OCI-LY7 (cell line): ENCODE results near the gene RBM28. TPM values are rescaled to one million over a fixed set of nuclear protein-coding genes. Genes with fewer than 3 reads are reported as not detected.

Source experiments
- BruUV-seq: library from RNA; stranded (reverse); fragments of 400-500 nt; replicated peaks from 2 replicates; lab custom pipeline; 2021; lab: Mats Ljungman, UMichigan
- CTCF ChIA-PET: fragments of 300-600 bp; sonication (Branson Sonifier 250); formaldehyde crosslinking; loops from one replicate; lab custom pipeline; 2022; ENCODE audit warnings: antibody characterized with exemption; ENCODE audit not compliant: unreplicated experiment; lab: Charles Lee
- POLR2A ChIA-PET: fragments of 300-600 bp; sonication (Branson Sonifier 250); formaldehyde crosslinking; loops from one replicate; lab custom pipeline; 2022; ENCODE audit warnings: antibody characterized with exemption; lab: Charles Lee
- DNase-seq: peaks from one replicate; pipeline ENCODE4 v3.0.0-alpha.2; 2015; ENCODE audit warnings: low spot score
- H2AFZ ChIP-seq: fragments of 200-600 bp; sonication (generic), shearing (Covaris generic); 2 replicates; pipeline ENCODE4 v1.6.1; 2014; ENCODE audit warnings: mild to moderate bottlenecking, antibody characterized with exemption, low read length, moderate library complexity
- H3K27ac ChIP-seq: fragments of 200-600 bp; sonication (generic); 2 replicates; pipeline ENCODE4 v1.5.1; 2014; ENCODE audit warnings: mixed run types, low read depth, mild to moderate bottlenecking, moderate library complexity, low read length, inconsistent platforms; ENCODE audit not compliant: poor library complexity, severe bottlenecking
- H3K36me3 ChIP-seq: fragments of 200-600 bp; sonication (generic); 2 replicates; pipeline ENCODE4 v1.6.1; 2014; ENCODE audit warnings: mild to moderate bottlenecking, antibody characterized with exemption, low read length, moderate library complexity, mixed read lengths; ENCODE audit not compliant: insufficient read depth
- H3K4me1 ChIP-seq: fragments of 200-600 bp; sonication (generic); 2 replicates; pipeline ENCODE4 v1.5.1; 2014; ENCODE audit warnings: mild to moderate bottlenecking, low read length; ENCODE audit not compliant: insufficient read depth, poor library complexity, severe bottlenecking
- H3K4me2 ChIP-seq: fragments of 200-600 bp; sonication (generic); 2 replicates; pipeline ENCODE4 v1.6.1; 2014; ENCODE audit warnings: mild to moderate bottlenecking, low read length
- H3K4me3 ChIP-seq: fragments of 200-600 bp; sonication (generic); 2 replicates; pipeline ENCODE4 v1.5.1; 2014; ENCODE audit warnings: mild to moderate bottlenecking, low read depth, low read length; ENCODE audit not compliant: poor library complexity, severe bottlenecking
- H3K79me2 ChIP-seq: fragments of 200-600 bp; sonication (generic); 2 replicates; pipeline ENCODE4 v1.6.1; 2016; ENCODE audit warnings: low read depth, mild to moderate bottlenecking, low read length, moderate library complexity, mixed read lengths; ENCODE audit not compliant: insufficient read depth
- H3K9me2 ChIP-seq: fragments of 200-600 bp; sonication (generic); 2 replicates; pipeline ENCODE4 v1.6.1; 2016; ENCODE audit warnings: mild to moderate bottlenecking, low read length, mixed read lengths; ENCODE audit not compliant: insufficient read depth
- H3K9me3 ChIP-seq: fragments of 200-600 bp; sonication (generic); 2 replicates; pipeline ENCODE4 v1.6.1; 2014; ENCODE audit warnings: mild to moderate bottlenecking, mixed run types, low read length, mixed read lengths
- H4K20me1 ChIP-seq: fragments of 200-600 bp; sonication (generic); 2 replicates; pipeline ENCODE4 v1.6.1; 2014; ENCODE audit warnings: mild to moderate bottlenecking, antibody characterized with exemption, low read length, moderate library complexity, mixed read lengths; ENCODE audit not compliant: insufficient read depth
- EZH2phosphoT487 ChIP-seq: fragments of 200-600 bp; sonication (generic); IDR thresholded peaks from 2 replicates; pipeline ENCODE4 v1.6.1; 2018; ENCODE audit warnings: low read depth, borderline replicate concordance, mild to moderate bottlenecking, mixed run types, antibody characterized with exemption, low read length, moderate library complexity, mixed read lengths
- intact Hi-C: fragments of 100-400 bp; cut with micrococcal nuclease; formaldehyde crosslinking; loops from one replicate; pipeline ENCODE4 v1.10.0; 2022; ENCODE audit not compliant: unreplicated experiment
- total RNA-seq, 2 experiments: library from RNA; depleted of rRNA in 1 of 2; stranded (reverse); fragments of >200 nt in 1 of 2; shearing (Covaris generic) in 1 of 2; gene quantifications; 2 replicates each; pipeline ENCODE4 v1.2.3, GENCODE V29; 2014 to 2022
- TF ChIP-seq, protein P1 (sequence below): fragments of 200-600 bp; sonication (generic); conservative IDR thresholded peaks from 2 replicates; pipeline ENCODE4 v1.5.1; 2014; ENCODE audit warnings: mild to moderate bottlenecking, antibody characterized with exemption, low read length, moderate library complexity, mixed read lengths

Gene RBM28
- total RNA-seq, 2 experiments from 2014 or later = 35.6 to 70.0 TPM

DNA sequence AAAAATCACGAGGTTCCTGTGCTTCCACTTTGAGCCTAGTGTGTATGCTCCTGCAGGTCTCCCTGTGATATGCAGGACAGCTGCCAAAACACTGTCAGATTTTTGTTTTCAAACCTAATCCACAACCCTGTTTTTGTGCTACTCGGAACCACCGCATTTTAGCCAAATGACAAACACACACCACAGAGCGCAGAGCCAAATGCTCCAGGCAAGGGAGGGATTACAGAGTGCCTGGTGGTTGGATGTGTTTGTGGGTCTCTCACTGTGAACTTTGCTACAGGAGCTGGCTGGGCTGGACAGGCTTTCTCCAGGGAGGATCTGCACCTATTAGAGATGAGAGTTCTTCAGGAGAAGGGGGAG, 5.7 kb upstream of the RBM28 start:
- ChIA-PET POLR2A (no interaction called here), CTCF (no interaction called here)
- no peaks in the 10 kb centered on the region for H4K20me1 ChIP-seq
- no peak for DNase-seq
- H2AFZ ChIP-seq = no peak overlapping the region
- no peaks in the 10 kb centered on the region for H3K4me1 ChIP-seq
- H3K9me3 ChIP-seq = no peaks in the 10 kb centered on the region
- intact Hi-C loops = loop anchor here (10.0 kb wide), 1 partner anchor 1705 kb away; the partner anchor contains the start of gene ZC3HC1
- no peaks in the 10 kb centered on the region for H3K79me2 ChIP-seq
- no peak for TF ChIP-seq EZH2phosphoT487
- TF ChIP-seq, protein P1, sequence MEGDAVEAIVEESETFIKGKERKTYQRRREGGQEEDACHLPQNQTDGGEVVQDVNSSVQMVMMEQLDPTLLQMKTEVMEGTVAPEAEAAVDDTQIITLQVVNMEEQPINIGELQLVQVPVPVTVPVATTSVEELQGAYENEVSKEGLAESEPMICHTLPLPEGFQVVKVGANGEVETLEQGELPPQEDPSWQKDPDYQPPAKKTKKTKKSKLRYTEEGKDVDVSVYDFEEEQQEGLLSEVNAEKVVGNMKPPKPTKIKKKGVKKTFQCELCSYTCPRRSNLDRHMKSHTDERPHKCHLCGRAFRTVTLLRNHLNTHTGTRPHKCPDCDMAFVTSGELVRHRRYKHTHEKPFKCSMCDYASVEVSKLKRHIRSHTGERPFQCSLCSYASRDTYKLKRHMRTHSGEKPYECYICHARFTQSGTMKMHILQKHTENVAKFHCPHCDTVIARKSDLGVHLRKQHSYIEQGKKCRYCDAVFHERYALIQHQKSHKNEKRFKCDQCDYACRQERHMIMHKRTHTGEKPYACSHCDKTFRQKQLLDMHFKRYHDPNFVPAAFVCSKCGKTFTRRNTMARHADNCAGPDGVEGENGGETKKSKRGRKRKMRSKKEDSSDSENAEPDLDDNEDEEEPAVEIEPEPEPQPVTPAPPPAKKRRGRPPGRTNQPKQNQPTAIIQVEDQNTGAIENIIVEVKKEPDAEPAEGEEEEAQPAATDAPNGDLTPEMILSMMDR = no peak
- H3K4me3 ChIP-seq = no peak overlapping the region
- no TSS peak for BruUV-seq
- no peaks in the 10 kb centered on the region for H3K9me2 ChIP-seq
- no peak overlapping the region for H3K4me2 ChIP-seq
- no peaks in the 10 kb centered on the region for H3K36me3 ChIP-seq
- H3K27ac ChIP-seq = no peak overlapping the region

DNA sequence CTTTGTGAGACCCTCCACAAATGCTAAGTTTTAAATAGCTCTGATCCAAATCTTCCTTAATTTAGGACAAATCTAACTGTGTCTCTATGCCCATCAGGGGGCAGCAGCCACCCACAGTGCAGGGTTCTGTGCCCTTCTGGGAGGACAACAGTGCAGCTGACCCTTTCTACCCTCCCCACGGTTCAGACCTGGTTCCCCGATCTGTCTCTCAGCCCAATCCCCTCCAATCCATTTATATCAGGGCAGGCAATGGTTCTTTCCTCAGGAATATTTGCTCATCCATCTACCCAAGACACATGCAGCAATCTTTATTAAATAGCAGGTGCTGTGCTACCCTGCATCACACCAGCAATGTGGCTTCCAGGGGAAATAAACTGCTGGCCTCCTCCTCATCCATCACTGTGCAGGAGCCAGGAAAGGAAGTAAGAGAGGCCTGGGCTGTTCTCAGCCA, 4.0 kb upstream of the RBM28 start:
- Histone ChIP-seq H3K9me3 (no peaks in the 10 kb centered on the region), H4K20me1 (no peaks in the 10 kb centered on the region), H3K27ac (no peak overlapping the region), H3K79me2 (peaks cover 8% of the 10 kb centered on the region), H3K4me1 (peaks cover 4% of the 10 kb centered on the region), H3K4me3 (no peak overlapping the region), H2AFZ (no peak overlapping the region), H3K9me2 (no peaks in the 10 kb centered on the region), H3K4me2 (no peak overlapping the region), H3K36me3 (no peaks in the 10 kb centered on the region)
- no TSS peak for BruUV-seq
- intact Hi-C loops = loop anchor here (1.0 to 10.0 kb wide), 3 partner anchors 40 to 1707 kb away; partner anchors contain the start of gene ZC3HC1
- ChIA-PET CTCF (interaction anchor here (0.8 to 1.3 kb wide), 4 partner anchors 10 to 77 kb away, joined by 4 to 18 read pairs (median 4); no protein-coding TSS in a partner anchor), POLR2A (interaction anchor here (0.5 to 1.0 kb wide), 4 partner anchors 10 to 155 kb away, joined by 3 read pairs; no protein-coding TSS in a partner anchor)
- peak; percentile 49 for DNase-seq
- TF ChIP-seq, protein P1 = peak; percentile 82
- TF ChIP-seq EZH2phosphoT487 = no peak

DNA sequence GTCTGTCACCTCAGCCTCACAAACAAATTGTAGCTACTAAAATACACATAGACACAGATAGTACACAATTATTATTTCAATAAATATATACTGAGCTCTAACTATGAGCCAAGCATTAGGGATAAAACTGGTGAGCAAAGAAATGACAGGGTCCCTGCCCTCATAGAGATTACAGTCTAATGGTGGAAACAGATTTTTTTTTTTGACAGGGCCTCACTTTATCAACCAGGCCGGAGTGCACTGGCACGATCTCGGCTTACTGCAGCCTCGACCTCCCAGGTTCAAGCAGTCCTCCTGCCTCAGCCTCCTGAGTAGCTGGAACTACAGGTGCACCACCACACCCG, 695 bp upstream of the RBM28 start:
- Histone ChIP-seq H3K79me2 (peaks cover 38% of the 10 kb centered on the region), H4K20me1 (peaks cover 9% of the 10 kb centered on the region; the same call in 1 of the 2 replicates), H3K27ac (no peak overlapping the region), H3K9me2 (no peaks in the 10 kb centered on the region), H2AFZ (peak overlapping the region; percentile 95), H3K4me2 (peak overlapping the region; percentile 95), H3K36me3 (peaks cover 20% of the 10 kb centered on the region; the same call in 1 of the 2 replicates), H3K4me3 (no peak overlapping the region), H3K9me3 (no peaks in the 10 kb centered on the region), H3K4me1 (peaks cover 19% of the 10 kb centered on the region)
- TF ChIP-seq, protein P1 = no peak
- TF ChIP-seq EZH2phosphoT487 = no peak
- intact Hi-C loops = loop anchor here (10.0 kb wide), 1 partner anchor 1710 kb away; the partner anchor contains the start of gene ZC3HC1
- no TSS peak for BruUV-seq
- DNase-seq = no peak
- POLR2A ChIA-PET = interaction anchor here (0.6 to 1.6 kb wide), 8 partner anchors 10 to 632 kb away, joined by 3 to 7 read pairs (median 4); no protein-coding TSS in a partner anchor
- CTCF ChIA-PET = interaction anchor here (1.0 to 1.1 kb wide), 2 partner anchors 38 to 43 kb away, joined by 4 to 8 read pairs; no protein-coding TSS in a partner anchor
